Colonic mucosa (tissue), 4 donors: ENCODE data around the gene SYT6. TPM values are rescaled to one million over a fixed set of nuclear protein-coding genes. Genes with fewer than 3 reads are reported as not detected.

Experiments used
- DNase-seq: peaks from one replicate; pipeline ENCODE4 v3.0.0-alpha.2; 2020
- H3K27ac ChIP-seq: fragments of 200-600 bp; one replicate; pipeline ENCODE4 v1.8.0; 2021
- H3K27me3 ChIP-seq: fragments of 200-600 bp; one replicate; pipeline ENCODE4 v1.8.0; 2021
- H3K36me3 ChIP-seq: fragments of 200-600 bp; one replicate; pipeline ENCODE4 v1.8.0; 2021
- H3K4me1 ChIP-seq: fragments of 200-600 bp; one replicate; pipeline ENCODE4 v1.8.0; 2021; ENCODE audit warnings: mild to moderate bottlenecking
- H3K4me3 ChIP-seq: fragments of 200-600 bp; one replicate; pipeline ENCODE4 v1.8.0; 2021
- H3K9ac ChIP-seq, 2 donors: one replicate each; pipeline ENCODE4 v1.7.0; 2013; ENCODE audit warnings: control low read depth in 2 of 2, low read depth in 2 of 2, low read length in 2 of 2
- H3K9me3 ChIP-seq: fragments of 200-600 bp; one replicate; pipeline ENCODE4 v1.8.0; 2021
- CTCF ChIP-seq: fragments of 200-600 bp; IDR thresholded peaks from one replicate; pipeline ENCODE4 v1.8.0; 2022; ENCODE audit warnings: antibody characterized with exemption, mild to moderate bottlenecking
- intact Hi-C: fragments of 100-400 bp; cut with DNase I; formaldehyde crosslinking; loops from one replicate; pipeline ENCODE4 v1.14.1; 2022
- total RNA-seq, 2 donors: library from RNA; stranded (reverse); fragmentation: NEBNext Ultra II Directional in 1 of 2; extraction: Animal tissue kit (Norgen Biotek cat#: 25700) in 1 of 2; gene quantifications; one replicate each; pipeline ENCODE4 v1.2.1, GENCODE V29; 2021
- donor health status: healthy.
- donor health status: DM: no; HTN: no; CAD: no.
- donor health status: DM: no; HTN: no; CAD: no.

SYT6 gene
- total RNA-seq, 2 donors from 2014 or later: 0.22 to 0.35 TPM

- Histone ChIP-seq H3K27me3 (no peaks in the 10 kb centered on the region), H3K27ac (no peak overlapping the region), H3K9ac (no peak overlapping the region), H3K4me1 (no peaks in the 10 kb centered on the region), H3K9me3 (no peaks in the 10 kb centered on the region), H3K4me3 (no peak overlapping the region), H3K36me3 (no peaks in the 10 kb centered on the region)
- TF ChIP-seq CTCF: no peak
- intact Hi-C loops: loop anchor here (10.0 kb wide), 1 partner anchor 194 kb away; no protein-coding TSS in a partner anchor
- no peak for DNase-seq
These were observed 62.7 kb downstream of the SYT6 start for GRCh38 chr1:114090738-114091505.

GRCh38 chr1:114089502-114090138, 64.0 kb downstream of the SYT6 start:
- DNase-seq: no peak

GRCh38 chr1:114088392-114089299, 65.0 kb downstream of the SYT6 start:
- Histone ChIP-seq H3K27me3 (no peaks in the 10 kb centered on the region), H3K36me3 (no peaks in the 10 kb centered on the region), H3K9ac (no peak overlapping the region), H3K4me1 (no peaks in the 10 kb centered on the region), H3K9me3 (no peaks in the 10 kb centered on the region), H3K27ac (no peak overlapping the region), H3K4me3 (no peak overlapping the region)
- no peak for TF ChIP-seq CTCF
- intact Hi-C loops: no loop called here
- no peak for DNase-seq

More at GRCh38 chr1:114089502-114090138, 64.0 kb downstream of the SYT6 start:
- Histone ChIP-seq H3K9me3 (no peaks in the 10 kb centered on the region), H3K27ac (no peak overlapping the region), H3K9ac (no peak overlapping the region), H3K4me1 (no peaks in the 10 kb centered on the region), H3K36me3 (no peaks in the 10 kb centered on the region), H3K4me3 (no peak overlapping the region), H3K27me3 (no peaks in the 10 kb centered on the region)
- intact Hi-C loops: loop anchor here (10.0 kb wide), 1 partner anchor 195 kb away; no protein-coding TSS in a partner anchor
- no peak for TF ChIP-seq CTCF

- Histone ChIP-seq H3K4me3 (no peak overlapping the region), H3K9ac (no peak overlapping the region), H3K9me3 (no peaks in the 10 kb centered on the region), H3K36me3 (no peaks in the 10 kb centered on the region), H3K4me1 (no peaks in the 10 kb centered on the region), H3K27ac (no peak overlapping the region), H3K27me3 (no peaks in the 10 kb centered on the region)
- TF ChIP-seq CTCF: no peak
- intact Hi-C loops: no loop called here
- DNase-seq: no peak
These were observed 66.2 kb downstream of the SYT6 start for GRCh38 chr1:114087495-114087894.

- H3K27ac ChIP-seq: no peak overlapping the region
- no peak for TF ChIP-seq CTCF
- no peaks in the 10 kb centered on the region for H3K4me1 ChIP-seq
These were observed 66.9 kb downstream of the SYT6 start for GRCh38 chr1:114086601-114087368.

More at GRCh38 chr1:114086601-114087368, 66.9 kb downstream of the SYT6 start:
- intact Hi-C loops: no loop called here
- no peaks in the 10 kb centered on the region for H3K36me3 ChIP-seq
- H3K4me3 ChIP-seq: no peak overlapping the region
- no peak for DNase-seq
- H3K27me3 ChIP-seq: no peaks in the 10 kb centered on the region
- no peaks in the 10 kb centered on the region for H3K9me3 ChIP-seq
- no peak overlapping the region for H3K9ac ChIP-seq
